SHP77 (cell line): ENCODE measurements around the gene NET1.

Experiments
- DNase-seq, 2 experiments: peaks; one replicate each; lab custom pipeline; 2025; lab: John Stamatoyannopoulos, UW

The NET1 gene

DNA sequence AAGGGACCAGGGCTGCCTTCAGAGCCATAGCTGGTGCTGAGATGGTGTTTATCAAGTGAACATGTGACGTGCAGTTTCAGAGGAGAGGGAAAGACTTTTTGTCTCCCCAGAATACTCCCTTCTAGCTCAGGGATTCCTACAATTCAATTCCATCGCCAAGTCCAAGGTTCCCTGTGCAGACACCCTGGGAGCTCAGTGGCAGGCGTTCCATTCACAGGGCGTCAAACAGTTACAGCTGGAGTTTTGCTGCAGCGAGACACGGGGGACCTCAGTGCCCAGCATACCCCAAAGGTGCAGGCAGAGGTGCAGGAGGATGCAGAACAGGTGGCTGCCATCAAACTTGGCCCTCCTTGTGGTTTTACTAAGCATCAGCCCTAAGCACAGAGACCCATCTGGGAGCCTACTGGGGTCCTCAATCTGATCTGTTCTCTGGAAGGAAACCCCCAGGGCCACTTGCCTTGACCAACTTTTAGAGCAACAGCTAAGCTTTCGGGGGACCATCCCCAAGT is 87.9 kb downstream of the NET1 start:
- no peak for DNase-seq

DNA sequence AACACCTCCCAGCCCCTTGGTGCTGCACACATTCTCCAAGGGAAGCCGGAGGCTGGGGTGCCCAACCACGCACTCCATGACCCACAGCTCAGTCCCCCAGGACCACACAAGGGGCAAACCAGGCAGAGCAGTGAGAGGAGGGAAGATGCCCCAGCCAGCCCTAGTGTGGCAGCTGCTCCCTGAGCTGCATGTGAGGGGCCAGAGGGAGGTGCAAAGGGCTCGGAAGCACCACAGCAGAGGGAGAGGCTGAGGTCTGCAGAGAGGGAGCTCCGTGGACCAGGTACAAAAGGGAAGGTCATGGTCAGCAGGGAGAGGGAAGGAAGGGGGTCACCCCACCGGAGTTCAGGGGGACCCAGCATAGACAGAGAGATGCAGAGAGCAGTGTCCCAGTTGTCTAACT is 88.6 kb downstream of the NET1 start:
- DNase-seq: no peak

DNA sequence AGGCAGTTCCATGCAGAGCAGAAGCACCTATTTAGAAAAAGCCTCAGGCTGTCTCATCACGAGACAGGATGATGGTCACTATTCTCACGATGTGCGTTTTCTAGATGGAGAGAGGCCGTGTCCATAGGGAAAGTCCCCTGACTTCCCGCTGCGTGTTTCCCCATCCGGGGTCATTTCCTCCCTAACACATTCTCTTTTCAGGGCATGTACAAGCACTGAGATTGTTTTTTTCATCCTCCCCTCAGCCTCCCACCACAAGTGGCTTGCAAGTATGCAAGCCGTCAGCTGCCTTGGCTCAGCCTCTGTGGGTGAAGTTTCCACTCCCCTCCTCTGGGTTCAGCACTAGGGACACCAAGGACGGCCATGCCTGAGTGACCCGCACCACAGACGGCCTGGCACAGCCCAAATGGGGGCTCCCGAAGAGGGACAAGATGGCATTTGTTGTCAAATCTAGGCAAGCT is 89.7 kb downstream of the NET1 start:
- no peak for DNase-seq

DNA sequence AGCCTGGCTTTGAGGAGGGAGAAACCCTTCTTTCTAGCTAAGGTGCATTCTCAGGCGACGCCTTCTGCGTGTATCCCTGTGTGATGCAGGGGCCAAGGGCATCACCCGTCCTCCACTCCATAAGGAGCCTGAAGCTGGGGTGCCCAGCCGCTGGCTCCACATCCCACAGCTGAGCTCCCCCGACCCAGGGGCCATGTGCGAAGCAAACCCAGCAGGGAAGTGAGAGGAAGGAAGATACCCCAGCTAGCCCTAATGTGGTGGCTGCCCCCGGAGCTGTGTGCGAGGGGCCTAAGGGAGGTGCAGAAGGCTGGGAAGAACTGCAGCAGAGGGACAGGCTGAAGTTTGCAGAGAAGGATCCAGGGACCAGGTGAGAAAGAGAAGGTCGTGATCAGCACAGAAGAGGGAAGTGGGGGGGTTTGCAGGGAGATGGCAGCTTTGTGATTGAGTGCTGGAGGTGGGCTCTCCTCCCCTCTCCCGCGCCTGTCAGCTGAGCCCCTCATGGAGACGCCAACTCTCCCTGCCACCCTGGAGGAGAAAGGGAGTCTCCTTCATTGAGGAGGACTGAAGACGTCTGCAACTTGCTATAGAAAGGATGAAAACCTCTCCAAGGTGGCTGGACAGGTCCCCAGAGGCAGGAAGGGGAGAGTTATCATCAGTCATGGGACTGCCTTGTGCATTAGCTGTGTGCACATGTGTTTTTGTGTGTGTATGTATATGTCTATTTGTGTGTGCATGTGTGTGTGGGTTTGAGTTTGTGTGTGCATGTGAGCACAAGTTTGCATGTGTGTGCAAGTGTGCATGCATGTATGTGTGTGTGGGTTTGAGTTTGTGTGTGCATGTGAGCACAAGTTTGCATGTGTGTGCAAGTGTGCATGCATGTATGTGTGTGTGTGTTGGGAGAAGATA is 90.5 kb downstream of the NET1 start:
- no peak for DNase-seq

DNA sequence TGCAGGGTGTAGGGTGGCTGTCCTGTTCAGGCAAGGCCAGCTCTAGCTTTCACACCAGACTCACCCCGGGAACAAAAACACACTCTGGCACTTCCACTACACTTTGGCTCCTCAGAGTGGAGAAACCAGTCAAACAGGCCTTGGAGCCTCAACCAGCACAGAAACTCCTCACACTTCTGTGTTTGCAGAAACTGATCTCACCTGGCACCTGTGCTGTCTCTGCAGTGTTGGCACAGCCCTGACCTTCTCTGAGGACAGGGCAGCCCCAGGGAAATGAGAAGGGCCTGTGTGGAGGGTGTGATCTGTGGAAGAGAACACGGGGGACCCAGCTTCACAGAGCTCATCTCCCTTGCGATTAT is 91.1 kb downstream of the NET1 start:
- DNase-seq: no peak

DNA sequence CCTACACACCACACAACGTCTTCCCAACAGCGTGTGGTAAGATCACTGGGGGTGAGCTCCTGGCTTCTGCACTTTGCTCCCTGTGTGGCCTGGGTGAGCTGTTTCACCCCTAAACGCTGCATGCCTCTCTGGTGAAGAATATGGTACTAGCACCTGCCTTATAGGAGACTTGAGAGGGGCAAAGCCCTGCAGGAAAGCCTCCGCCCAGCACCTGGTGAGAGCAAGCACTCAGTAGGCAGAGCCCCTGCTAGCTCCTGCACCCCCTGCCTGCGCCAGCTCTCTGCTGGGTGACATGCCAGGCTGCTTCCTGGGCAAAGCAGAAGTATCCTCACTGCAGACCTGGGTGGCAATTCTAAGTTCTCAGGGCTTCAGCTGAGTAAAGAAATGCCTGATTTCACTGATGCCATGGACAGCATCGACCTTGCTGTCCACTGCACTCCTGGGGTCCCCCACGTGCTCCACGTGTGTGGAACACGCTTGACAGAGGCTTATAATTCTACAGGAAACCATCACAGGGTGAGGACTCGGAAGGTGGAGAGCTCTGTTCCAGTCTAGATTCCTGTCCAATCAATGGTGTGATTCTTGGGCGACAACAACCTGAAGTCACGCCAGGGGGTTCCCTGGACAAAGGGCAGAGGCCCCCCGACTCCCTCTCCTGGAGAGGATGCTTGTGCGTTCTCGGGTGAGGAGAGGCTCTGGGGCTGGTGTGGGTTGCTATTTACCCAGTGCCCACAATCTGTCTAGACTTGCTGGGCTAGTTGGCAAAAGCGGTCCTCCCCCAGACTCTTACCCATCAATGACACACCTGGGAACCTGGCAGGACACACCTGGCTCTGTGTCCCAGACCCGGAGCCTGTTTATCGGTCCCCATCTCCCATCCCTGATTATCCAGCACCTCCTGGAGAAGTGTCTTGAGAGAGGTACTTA is 92.1 kb downstream of the NET1 start:
- no peak for DNase-seq

DNA sequence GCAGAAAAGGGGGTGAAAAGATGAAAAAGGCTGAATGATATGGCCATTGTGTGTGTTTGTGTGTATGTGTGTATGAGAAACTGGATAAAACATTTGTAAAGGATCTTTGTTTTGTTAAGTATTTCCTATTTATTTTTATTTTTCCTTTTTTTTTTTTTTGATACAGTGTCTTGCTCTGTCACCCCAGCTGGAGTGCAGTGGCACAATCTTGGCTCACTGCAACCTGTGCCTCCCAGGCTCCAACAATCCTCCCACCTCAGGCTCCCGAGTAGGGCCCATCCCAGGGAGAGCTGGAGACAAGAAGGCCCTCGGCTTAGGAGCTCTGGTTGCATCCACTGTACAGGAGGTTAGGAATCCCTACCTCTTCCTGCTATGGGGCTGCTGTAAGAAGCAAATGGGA is 93.9 kb downstream of the NET1 start:
- DNase-seq: no peak

DNA sequence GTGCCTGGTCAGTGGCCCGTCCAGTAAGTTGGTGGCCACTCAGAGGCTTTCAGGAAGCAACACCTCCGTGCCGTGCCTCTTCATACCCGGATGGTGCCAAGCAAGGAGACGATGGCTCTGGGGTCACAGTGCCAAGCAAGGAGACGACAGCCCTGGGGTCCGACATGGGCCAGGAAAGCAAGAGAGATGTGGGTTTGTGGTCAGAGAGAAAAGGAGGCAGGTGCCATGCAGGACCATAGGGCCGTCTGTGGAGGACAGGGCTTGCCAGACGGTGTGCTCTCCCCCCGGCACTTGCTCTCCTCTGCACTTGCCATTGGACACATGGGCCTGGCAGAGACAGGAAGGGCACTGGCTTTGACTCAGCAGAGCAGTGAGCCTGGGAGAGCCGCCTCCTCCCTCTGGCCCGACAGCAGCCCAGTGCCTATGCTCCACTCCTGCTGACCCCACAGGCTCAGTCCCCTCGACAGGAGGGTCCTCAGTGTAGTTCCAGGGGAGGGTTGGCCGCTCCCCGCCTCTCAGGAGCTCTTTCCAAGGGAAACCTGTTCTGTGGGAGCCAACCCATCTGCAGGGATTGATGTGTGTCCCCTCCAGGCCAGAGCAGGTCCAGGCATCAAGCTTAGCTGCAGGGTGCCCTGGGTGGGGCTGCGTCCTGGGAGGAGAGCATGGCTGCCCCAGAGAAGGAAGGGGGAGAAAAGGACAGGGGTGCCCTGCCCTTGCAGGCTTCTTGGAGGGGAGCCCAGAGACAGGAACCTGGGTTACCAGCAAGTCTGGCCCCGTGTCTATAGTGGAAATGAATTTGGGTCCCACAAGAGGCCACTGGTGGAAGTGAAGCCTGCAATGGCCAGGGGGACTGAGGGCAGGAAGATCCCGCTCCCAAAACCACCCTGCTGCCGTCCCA is 94.6 kb downstream of the NET1 start:
- no peak for DNase-seq

DNA sequence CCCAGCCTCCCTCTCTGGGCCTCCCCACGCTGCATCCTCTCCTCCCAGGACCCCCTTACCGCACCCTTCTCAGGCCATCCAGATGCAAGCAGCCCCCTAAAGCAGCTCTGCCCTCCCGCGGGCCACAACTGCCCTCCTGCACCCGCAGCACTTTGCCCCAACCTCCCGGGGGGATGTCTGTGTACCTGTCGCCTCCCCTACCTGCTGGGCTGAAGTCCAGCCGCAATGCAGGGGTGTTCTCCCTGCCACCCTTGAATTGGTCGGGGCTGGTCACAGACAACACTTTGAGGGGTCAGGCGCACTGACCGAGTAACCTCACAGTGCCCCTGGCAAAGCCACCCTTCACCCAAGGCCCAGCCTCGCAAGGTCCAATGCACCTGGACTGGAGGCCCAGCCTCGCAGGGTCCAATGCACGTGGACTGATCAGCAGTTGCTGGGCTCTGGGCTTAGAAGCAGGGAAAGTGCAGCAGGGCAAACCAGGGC is 95.3 kb downstream of the NET1 start:
- DNase-seq: no peak

DNA sequence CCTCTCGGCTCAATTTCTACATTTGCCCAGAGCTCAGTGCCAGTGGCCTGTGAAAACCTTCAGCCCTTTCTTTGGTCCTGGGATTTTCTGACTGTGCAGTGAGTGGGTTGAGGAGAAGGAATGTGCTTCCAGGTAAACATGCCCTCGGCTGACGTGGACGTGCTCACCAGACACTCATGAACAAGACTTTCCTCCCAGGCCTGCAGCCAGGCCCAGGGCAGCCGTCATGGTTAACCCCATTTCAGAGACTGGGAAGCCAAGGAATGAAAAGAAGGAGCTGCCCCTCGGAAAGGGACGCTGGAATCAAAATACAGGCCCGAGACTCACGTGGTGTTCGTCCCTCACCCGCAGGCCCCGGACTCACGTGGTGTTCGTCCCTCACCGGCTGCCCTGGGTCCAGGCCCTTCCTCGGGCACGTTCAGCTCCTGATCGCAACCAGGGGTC is 95.8 kb downstream of the NET1 start:
- no peak for DNase-seq
